G401 (cell line): ENCODE measurements around the gene SLC43A2. TPM values are rescaled to one million over a fixed set of nuclear protein-coding genes. Genes with fewer than 3 reads are reported as not detected.
"Not testable (repeated sequence)": the region's sequence is repeated elsewhere in the genome, so short reads cannot be mapped to it uniquely, and the experiment has no call there.

ENCODE experiments used
- DNase-seq: peaks from one replicate; pipeline ENCODE4 v3.0.0-alpha.2; 2015; ENCODE audit warnings: low spot score
- in situ Hi-C: cut with HindIII; loops from 2 replicates; pipeline ENCODE4 v1.10.0; 2016; ENCODE audit warnings: low sequenced_read_pairs, mixed read lengths
- total RNA-seq: library from RNA; depleted of rRNA; stranded (reverse); fragments of >200 nt; shearing (Covaris generic); gene quantifications from 2 replicates; pipeline ENCODE4 v1.2.3, GENCODE V29; 2014; rRNA removed

The SLC43A2 gene
- 22.1 and 39.7 TPM in 2 replicates for total RNA-seq

DNA sequence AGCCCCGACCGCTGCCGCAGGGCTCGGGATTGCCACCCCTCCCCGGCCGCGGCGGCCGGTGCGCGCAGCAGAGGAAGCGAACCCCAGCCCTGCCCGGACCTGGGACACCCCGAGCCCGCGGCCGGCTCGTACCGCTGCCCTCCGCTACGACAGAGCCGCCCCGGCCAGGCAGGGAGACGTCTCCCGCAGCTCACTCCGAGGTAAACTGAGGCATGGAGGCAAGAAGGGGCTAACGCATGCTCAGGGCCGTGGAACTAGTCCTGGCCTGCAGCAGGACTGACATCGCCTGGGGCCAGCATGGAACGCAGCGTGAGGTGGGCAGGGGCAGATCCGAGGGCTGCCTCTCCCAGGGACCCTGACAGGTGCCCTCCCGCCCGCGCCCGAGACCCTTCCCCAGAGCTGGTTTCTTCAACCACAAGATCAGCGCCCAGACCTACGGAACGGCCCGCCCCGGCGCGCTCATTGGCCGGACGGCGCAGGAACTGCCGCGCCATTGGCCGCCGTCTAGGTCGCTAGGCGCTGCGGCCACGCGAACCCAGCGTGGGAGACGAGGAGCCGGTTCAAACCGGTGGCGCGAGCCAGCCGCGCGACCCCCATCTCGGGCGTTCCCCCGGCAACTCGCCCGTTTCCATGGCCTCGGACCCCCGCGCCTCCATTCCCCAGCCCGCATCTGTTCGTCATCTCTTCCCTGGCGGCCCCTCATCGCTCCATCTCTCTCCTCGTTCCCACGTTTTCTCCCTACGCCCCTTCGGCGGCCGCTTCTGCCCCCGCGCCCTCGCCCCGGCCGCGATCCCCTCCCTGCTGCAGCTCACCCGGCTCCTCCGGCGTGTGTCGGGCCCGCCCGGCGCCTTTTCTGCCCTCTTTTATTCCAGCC is at the start of gene SLC43A2:
Gene SLC43A2 (minus strand): TSS at position 853 of the 874 bp plus-strand sequence. CDS start 960 bp downstream, outside the sequence.
- in situ Hi-C loops, result no loop called here
- peak; percentile 89 for DNase-seq

DNA sequence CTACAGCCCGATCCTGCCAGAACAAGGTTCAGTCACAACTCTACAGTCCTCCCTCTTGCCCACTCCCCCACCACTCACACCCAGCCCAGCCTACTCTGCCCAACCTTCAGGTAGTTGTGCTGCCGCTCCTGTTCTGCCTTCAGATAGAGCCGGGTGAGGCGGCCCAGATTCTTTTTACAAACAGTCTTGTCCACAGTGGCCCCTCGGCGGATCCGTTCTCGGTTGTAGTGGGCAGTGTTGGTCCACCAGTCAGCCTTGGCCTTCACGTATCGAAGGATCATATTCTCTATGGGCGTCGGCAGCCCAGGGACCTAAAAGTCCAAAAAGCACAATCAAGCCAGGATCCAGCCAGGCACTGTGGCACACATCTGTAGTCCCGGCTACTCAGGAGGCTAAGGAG is 47.8 kb upstream of the SLC43A2 start:
- DNase-seq, result no peak
- in situ Hi-C loops, result no loop called here

DNA sequence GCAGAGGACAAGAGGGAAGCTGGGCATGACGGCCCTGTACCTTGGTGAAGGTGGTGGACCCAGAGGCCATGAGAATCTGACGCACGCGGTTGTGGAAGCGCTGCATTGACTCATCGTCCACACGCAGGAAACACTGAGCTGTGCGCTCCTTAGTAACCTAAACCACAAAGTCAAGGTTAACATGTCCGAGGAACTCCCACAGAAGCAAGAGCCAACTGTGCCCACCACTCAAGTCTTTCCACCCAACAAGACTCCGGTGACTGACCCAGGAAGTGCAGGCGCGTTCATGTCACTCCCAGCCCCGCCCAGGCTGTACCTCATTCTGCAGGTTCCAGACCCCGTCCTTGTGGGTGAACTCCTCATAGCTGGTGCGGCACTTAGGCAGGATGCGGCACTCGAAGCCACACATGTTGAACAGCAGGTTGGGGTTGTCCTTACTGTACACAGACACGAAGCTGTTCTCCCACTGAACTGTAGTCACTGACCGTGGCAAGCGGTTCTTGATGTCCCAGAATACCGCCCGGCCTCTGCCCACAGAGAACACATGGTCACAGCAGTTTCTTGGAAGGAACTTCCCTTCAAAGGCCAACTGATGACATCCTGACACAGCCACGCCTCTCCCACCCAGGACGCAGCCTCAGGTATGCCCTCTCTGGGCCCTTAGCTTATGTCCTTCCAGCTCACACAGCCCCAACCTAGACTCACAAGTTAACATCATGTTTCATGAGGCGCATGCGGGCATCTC is 44.6 kb upstream of the SLC43A2 start:
- DNase-seq, result peak; percentile 70
- in situ Hi-C loops, result no loop called here

DNA sequence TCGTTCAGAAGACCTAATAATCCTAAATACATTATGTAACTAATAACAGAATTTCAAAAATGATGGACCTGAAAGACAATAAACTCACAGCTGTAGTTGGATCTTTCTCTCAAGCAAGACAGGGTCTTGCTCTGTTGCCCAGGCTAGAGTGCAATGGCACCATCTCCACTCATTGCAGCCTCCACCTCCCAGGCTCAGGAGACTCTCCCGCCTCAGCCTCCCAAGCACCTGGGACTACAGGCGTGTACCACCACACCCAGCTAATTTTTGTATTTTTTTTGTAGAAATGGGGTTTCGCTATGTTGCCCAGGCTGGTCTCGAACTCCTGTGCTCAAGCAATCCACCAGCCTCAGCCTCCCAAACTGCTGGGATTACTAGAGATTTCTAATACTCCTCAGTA is 35.3 kb upstream of the SLC43A2 start:
- in situ Hi-C loops, DNase-seq: not testable (repeated sequence)

DNA sequence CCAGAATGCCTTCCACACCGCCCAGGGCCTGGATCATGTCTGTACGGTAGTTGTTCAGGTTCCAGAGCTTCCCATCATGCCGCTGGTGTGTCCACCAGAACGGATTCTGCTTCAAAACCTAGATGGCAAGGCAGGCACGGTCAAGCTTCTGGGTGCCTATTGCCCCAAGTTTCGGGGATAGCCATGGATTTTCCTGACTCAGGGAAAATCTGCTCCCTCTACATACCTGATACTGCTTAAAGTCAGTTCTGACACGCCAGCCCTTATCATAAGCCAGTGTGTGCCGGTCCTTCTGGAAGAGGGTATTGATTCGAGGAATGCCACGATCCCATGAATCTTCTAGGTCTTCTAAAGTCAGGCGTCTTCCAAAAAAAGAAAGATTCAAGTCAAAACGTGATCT is 32.4 kb upstream of the SLC43A2 start:
- in situ Hi-C loops, result no loop called here
- no peak for DNase-seq

DNA sequence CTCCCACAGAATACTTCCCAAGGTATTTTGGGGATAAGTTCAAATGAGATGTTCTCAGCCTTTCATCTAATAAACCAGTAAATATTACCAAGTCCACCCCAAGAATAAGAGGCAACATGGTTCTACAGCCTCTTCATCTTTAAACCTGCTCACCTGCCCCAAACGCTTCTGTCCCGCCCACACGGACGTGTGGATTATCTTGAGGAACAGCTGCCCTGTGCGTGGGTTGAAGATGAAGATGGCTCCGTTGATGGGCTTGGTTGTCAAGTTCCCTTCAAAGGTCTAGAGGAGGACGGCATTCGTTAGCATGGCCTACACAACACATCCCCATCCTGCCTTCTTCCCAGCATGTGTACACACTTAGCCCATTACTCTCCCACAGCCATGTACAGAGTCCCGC is 29.5 kb upstream of the SLC43A2 start:
- in situ Hi-C loops, result no loop called here
- no peak for DNase-seq

DNA sequence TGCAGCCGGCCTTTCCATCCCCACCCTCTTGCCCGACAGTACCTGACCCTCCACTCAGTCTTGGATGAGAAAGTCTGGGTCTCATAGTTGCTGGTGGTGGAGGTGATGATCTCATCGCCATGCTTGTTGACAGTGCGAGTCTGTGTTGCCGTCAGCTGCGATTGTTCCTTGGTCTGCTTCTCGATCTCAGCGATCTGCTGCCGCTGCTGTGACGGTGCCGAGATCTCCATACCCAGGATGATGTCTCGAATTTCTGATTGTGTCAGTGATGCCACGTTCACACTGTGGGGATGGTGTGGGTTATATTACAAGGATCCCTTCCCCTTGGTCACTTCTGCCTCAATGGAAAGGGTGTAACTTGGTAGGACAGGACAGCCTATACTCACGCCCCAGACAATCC is 25.1 kb upstream of the SLC43A2 start:
- in situ Hi-C loops, result no loop called here
- DNase-seq, result no peak

DNA sequence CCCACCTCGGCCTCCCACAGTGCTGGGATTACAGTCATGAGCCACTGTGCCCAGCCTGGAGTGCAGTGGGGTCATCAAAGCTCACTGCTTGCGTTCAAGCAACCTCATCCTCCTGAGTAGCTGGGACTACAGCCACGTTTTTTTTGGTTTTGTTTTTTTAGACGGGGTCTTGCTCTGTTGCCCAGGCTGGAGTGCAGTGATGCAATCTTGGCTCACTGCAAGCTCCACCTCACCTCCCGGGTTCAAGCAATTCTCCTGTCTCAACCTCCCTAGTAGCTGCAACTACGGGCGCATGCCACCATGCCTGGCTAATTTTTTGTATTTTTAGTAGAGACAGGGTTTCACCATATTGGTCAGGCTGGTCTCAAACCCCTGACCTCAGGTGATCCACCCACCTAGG is 24.2 kb upstream of the SLC43A2 start:
- DNase-seq, in situ Hi-C loops: not testable (repeated sequence)

DNA sequence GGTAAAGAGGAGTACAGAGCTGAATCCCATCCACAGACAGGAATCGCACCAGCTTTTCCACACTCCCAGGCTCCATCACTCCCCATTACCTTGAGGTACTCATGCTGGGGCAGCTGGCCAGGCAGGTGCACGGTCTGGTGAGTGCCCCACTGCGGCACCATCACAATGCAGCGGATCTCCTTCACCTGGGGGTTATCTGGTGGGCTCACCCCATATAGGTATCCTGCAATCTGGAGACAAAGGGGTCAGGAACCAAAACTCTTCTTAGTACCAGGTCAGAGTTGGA is 22.9 kb upstream of the SLC43A2 start:
- no peak for DNase-seq
- in situ Hi-C loops, result no loop called here

DNA sequence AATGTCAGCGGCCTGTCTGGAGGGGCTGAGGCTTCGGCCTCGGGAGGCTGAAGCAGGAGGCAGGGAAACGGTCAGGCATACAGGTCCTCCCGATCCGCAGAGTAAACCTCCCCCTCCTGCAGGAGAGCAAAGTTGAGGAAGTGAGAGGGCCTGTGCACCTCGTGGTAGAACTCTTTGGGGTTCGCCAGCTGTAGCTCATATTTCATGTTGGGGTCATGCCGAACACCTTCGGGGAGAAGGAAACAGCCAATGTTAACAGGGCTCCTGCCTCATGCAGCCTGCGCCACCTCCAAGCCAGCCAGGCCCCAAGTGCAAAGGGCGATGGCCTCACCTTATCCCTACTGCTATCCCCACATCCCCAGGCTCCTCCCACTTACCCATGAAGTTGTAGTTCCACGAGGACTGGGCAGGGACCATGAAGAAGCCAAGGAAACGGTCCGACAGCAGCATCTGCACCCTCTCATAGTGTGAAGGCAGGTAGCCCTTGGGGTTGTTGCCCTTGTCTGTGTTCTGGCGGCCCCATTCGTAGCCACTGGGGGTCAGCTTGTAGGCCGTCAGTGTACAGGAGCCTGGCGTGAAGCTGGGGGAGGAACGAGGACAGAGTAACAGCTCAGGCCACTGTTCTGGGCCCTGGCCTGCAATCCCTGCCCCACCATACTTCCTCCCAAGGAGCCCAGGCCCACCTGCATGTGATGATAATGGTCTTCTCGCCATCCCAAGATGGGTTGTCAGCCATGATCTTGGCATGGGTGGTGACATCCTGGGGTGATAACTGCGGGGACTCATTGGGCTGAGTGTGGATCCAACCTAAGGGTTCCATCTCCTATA is 22.3 kb upstream of the SLC43A2 start:
- DNase-seq, result no peak
- in situ Hi-C loops, result no loop called here

DNA sequence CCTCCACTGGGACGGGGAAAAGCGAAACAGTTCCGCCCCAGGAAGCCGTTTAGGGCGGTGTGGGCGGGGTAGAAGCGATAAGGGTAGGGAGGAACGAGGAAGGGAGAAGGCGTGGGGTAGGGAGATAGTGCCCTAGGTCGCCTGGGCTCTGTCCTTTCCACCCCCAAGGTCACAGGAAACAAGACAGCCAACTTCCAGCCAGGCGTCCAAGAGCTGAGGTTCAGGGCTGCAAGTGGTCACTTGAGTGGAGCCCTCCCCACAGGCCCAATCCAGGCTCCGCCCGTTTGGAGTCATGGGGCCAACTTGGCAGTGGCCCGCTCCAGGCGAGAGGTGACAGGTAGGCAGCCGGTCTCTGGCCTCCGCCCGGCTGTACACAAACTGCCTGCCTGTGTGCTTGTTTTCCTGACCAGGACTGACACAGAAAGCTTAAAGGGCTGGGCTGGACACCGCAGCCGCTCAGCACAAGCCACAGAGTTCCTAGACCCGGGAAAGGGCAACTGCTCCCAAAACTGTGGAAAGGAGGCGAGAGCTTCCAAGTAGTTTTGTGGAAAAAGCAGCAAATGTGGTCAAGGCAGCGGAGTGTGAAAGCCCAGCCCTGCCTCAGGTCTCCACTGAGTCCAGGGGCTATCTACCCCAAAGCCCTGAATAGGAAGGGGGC is 21.3 kb upstream of the SLC43A2 start, which contains the start of gene RILP:
Gene RILP (minus strand): TSS at position 23 of the 658 bp plus-strand sequence. CDS start 62 bp downstream, outside the sequence.
- in situ Hi-C loops, result no loop called here
- DNase-seq, result peak; percentile 83

DNA sequence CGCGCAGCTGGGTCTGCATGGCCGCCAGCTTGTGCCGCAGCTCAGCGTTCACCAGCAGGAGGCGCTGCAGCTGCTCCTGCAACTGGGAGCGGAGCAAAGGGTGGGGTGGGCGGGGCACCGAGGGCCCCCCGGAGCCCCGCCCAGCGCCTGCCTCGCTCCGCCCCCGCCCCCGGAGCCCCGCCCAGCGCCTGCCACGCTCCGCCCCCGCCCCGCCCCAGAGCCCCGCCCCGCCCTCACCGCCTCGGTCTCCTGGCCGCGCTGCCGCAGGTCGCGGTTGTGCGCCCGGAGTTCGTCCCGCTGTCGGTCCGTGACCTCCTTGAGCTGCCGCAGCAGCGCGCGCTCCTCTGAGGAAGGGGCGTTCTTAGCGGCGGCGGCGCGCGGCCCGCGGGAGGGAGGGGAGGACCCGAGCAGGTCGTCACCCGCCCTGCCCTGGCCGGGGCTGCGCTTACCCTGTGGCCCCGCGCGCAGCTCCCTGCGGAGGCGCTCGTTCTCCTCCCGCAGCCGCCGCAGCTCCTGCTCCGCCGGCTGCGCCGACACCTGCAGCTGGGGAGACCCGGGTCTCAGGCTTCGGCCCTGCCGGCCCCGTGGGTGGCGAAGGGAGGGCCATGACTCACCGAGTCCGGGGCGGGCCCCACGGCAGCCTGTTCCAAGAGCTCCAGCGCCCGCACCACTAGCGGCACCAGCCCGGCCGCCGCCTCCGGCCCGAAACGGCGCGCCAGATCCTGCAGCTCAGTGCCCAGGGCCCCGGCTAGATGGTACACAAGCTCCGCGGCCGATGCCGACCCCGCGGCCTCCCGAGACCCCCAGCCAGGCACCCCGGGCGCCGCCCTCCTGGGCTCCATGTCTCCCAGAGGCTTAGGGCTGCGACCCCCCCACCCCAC is 20.6 kb upstream of the SLC43A2 start:
- peak; percentile 92 for DNase-seq
- in situ Hi-C loops, result no loop called here

DNA sequence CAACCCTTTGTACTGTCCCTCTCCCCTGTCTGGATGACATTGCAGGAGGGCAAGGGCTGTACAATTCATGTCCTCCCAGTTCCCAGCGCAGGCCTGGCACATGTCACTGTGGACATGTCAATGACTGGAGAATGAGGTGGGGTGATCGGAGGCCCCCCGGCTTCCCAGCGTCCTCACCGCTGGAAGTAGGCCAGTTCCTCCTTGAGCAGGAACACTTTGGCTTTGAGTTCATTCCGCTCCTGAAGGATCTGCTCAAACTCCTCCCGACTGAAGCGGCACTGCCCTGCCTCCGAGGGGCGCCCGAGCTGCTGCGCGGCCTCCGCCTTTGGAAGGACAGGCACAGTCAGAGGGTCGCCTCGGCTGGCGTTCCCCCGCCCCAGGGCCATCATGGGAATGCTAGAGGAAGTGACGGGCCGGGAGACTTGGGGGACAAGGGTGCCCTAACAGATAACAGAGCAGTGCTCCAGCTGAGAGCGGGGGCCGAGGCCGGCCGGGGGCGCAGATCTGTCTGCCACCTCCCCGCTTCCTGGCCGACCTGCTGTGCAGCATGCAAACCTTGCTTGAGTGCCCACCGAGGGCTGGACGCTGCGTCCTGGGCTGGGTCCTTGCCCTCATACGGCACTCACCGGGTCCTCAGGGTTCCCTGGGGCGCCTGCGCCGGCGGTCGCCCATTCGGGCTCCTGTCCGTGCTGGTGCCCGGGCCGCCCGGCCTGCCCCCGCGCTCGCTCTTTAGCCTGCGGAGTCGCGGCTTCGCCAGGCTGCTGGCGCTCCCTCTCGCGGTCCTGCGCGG is 19.7 kb upstream of the SLC43A2 start:
- DNase-seq, result peak; percentile 50

DNA sequence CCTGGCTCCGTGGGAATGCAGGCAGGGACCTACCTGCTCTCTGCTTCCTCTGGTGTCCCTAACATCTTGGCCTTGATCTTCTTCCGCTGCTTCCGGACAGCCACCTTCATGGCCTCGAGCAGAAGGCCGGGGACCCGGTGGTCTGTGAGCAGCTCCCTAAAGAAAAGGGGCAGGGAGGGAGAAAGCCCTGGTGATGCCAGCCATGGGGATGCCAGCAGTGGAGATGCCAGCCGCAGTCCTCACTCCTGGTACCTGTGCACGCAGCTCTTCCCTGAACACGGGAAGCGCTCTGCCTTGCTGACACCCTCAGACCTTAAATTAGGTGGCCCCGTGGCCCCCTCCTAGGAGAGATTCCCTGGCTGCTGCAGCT is 19.2 kb upstream of the SLC43A2 start:
- in situ Hi-C loops, result no loop called here
- DNase-seq, result no peak

More for the DNA sequence above, 19.7 kb upstream of the SLC43A2 start:
- in situ Hi-C loops, result no loop called here

DNA sequence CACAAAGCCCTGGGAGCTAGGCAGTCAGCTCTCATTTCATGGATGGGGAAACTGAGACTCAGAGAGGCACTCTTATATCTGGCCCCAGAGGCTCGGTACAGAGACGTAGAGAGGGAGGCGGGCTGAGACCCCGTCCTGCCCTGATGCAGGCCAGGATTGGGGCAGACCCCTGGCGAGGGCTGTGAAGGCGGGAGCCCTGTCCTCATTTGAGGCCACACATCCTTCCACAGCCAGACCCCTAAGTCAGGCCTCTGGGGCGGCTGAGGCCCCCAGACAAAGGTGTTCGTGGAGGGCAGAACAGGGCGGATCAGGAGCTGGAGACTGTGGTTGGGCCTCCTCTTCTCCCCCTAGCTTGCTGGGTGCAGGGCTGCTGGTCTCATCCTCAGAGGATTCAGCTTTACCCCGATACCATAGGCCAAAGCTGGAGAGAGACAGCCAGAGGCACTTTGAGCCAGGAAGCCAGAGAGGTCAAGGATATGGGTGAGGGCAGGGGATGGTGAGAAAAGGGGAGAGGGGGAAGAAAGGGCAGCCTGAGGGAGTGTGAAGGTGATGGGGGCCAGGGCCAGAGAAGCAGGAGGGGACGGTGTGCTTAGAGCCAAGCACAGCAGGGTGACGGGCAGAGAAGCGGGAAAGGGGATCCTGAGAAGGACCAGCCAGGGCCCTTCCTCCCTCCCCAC is 17.7 kb upstream of the SLC43A2 start:
- in situ Hi-C loops, result no loop called here
- no peak for DNase-seq

DNA sequence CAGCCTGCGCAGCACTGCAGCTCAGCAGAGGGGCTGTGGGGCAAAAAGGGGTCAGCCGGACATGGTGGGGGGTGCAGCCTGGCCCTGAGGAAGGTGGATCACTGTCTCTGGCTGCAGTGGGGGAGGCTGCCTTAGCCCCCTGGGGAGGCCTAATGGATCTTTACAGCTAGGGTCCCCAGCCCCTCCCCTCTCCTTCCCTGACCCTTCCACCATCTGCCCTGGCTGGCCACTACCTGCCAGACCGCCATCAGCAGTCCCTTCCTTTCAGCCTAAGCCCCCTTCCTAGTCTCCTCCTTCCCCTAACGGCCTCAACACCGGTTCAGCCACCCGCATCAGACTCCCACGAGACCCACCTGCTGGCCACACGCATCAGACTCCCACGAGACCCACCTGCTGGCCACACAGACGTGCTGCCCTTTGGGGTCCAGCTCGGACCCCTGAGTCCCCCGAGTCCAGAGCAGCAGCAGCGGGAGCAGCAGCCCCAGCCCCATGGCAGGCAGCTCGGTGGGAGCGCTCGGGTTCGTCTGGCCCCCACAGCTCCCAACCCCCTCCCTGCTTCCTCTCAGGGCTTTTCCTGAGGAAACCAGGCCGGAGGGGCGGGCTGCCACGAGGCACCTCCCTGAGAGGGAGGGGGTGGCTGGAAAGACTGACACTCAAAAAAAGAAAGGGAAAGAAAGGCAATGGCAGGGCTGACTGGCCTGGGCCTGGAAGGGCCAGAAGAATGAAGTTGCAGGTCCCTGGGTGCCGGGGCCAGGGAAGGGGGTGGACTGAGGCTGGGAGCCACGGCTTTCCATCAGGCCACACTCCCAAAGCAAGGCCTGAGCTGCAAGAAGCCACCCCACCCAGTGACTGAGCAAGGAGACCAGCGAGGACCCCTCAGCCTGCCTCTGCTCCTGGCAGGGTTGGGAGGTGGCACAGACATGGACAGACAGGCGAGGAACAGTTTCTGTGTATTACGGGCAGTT is 16.9 kb upstream of the SLC43A2 start, which contains the start of gene SCARF1:
Gene SCARF1 (minus strand): TSS at position 526 of the 965 bp plus-strand sequence. CDS start 35 bp downstream, at position 491.
- DNase-seq, result no peak
- in situ Hi-C loops, result no loop called here
